HG03064 (cell line): Measurements from ENCODE around the gene AGTRAP.

ENCODE experiments used
- ATAC-seq: cut with Tn5 transposase; IDR thresholded peaks from one replicate; pipeline ENCODE4 v1.9.1; 2021; ENCODE audit warnings: low read depth; ENCODE audit not compliant: unreplicated experiment

AGTRAP gene

GRCh38 chr1:11735854-11736745, at the start of gene AGTRAP:
AGTRAP (plus strand) TSS chr1:11736136; CDS start chr1:11736209, 73 bp downstream.
- ATAC-seq: peak; percentile 57

GRCh38 chr1:11688506-11688905, 47.4 kb upstream of the AGTRAP start:
- no peak for ATAC-seq

GRCh38 chr1:11690397-11691301, 45.3 kb upstream of the AGTRAP start:
- ATAC-seq: no peak

- no peak for ATAC-seq
These were observed 44.5 kb upstream of the AGTRAP start, which contains the start of gene DRAXIN for GRCh38 chr1:11691302-11691914. DRAXIN (plus strand) TSS chr1:11691710; CDS start chr1:11706259, 14,549 bp downstream.

- ATAC-seq: no peak
These were observed 43.8 kb upstream of the AGTRAP start for GRCh38 chr1:11691928-11692711.

GRCh38 chr1:11693024-11693590, 42.8 kb upstream of the AGTRAP start:
- no peak for ATAC-seq

GRCh38 chr1:11693917-11694316, 42.0 kb upstream of the AGTRAP start:
- no peak for ATAC-seq

- ATAC-seq: no peak
These were observed 40.1 kb upstream of the AGTRAP start for GRCh38 chr1:11695861-11696260.

GRCh38 chr1:11697188-11697892, 38.6 kb upstream of the AGTRAP start:
- ATAC-seq: no peak

GRCh38 chr1:11697893-11698210, 38.1 kb upstream of the AGTRAP start:
- ATAC-seq: no peak

GRCh38 chr1:11700601-11701467, 35.1 kb upstream of the AGTRAP start:
- ATAC-seq: no peak

- no peak for ATAC-seq
These were observed 34.4 kb upstream of the AGTRAP start for GRCh38 chr1:11701551-11701961.

GRCh38 chr1:11701981-11702803, 33.7 kb upstream of the AGTRAP start:
- no peak for ATAC-seq

- no peak for ATAC-seq
These were observed 32.4 kb upstream of the AGTRAP start for GRCh38 chr1:11703357-11704193.

GRCh38 chr1:11704194-11704529, 31.8 kb upstream of the AGTRAP start:
- ATAC-seq: no peak

GRCh38 chr1:11704691-11705475, 31.1 kb upstream of the AGTRAP start:
- no peak for ATAC-seq
